Measurements from ENCODE around the gene TGFBRAP1.
"Not testable (repeated sequence)": the region's sequence is repeated elsewhere in the genome, so short reads cannot be mapped to it uniquely, and the experiment has no call there.

The TGFBRAP1 gene

DNA sequence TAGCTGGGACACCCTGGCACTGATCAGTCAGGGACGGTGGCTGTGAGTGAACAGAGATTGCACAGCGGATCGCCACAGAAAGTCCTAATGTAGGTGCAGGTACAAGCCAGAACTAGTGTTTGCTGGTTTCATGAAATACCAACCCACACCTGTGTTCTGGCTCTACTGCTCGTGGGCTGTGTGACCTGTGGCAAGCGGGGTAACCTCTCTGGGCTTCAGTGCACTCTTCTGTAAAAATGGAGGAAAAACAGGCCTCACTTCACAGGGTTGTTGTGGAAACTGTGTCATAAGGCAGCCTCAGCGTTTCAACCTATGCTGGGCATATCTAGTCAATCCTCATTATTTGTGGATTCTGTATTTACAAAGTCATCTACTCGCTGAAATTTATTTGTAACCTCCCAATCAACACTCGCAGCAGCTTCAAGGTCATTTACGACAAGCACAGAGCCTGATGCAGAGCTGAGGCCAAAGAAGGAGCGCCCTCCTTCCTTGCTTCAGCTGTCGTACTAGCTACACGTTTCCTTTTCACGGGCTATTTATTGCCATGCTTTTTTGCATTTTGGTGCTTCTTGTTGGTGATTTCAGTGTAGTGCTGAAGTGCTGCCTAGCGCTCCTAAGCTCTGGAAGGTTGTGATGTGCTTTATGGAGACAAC is 58.0 kb downstream of the TGFBRAP1 start:
- DNase-seq (ENCODE audit: low read depth) = no peak

- DNase-seq (ENCODE audit: low read depth) = no peak
These were observed 60.1 kb downstream of the TGFBRAP1 start for GRCh38 chr2:105269426-105269825.

- DNase-seq (ENCODE audit: low read depth) = no peak
These were observed 66.9 kb downstream of the TGFBRAP1 start for GRCh38 chr2:105262651-105263091.

- no peak for DNase-seq (ENCODE audit: low read depth)
These were observed 68.5 kb downstream of the TGFBRAP1 start for GRCh38 chr2:105261061-105261460.

- no peak for DNase-seq (ENCODE audit: low read depth)
These were observed 70.6 kb downstream of the TGFBRAP1 start for GRCh38 chr2:105258835-105259350.

DNA sequence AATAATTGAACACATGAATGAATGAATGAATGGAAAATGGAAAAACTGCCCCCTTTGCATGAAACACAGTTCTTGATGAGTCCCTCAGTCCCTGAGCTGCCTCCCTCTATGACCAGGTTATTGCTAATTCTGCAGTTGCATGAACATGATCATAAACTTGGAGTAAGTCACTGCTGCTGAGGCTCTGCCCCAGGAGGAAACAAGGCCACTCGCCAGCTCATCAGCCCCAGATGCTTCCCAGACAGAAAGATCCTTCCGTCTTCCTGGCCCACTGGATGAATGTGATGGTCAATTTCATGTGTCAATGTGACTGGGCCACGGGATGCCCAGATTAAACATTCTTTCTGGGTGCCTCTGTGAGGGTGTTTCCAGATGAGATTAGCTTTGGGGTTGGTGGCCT is 71.6 kb downstream of the TGFBRAP1 start:
- DNase-seq (ENCODE audit: low read depth) = no peak

DNA sequence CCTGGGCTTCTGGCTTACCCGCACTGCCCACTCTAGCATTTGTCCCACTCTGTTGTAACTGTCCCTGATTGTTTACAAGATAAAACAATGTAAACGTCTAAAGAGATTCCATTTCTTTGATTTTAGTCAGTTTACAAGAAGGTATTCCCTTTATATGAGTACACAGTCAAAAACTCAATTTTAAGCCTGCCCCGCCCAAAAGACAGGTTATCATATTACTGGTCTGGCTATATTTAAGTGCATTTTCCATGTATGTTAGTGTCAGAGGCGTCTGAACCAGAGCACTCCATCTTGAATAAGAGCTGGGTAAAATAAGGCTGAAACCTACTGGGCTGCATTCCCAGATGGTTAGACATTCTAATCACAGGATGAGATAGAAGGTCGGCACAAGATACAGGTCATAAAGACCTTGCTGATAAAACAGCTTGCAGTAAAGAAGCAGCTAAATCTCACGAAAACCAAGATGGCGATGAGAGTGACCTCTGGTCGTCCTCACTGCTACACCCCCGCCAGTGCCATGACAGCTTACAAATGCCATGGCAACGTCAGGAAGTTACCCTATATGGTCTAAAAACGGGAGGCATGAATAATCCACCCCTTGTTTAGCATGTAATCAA is 73.0 kb downstream of the TGFBRAP1 start:
- DNase-seq (ENCODE audit: low read depth) = no peak

GRCh38 chr2:105255979-105256378 is 73.6 kb downstream of the TGFBRAP1 start:
- DNase-seq (ENCODE audit: low read depth) = no peak

DNA sequence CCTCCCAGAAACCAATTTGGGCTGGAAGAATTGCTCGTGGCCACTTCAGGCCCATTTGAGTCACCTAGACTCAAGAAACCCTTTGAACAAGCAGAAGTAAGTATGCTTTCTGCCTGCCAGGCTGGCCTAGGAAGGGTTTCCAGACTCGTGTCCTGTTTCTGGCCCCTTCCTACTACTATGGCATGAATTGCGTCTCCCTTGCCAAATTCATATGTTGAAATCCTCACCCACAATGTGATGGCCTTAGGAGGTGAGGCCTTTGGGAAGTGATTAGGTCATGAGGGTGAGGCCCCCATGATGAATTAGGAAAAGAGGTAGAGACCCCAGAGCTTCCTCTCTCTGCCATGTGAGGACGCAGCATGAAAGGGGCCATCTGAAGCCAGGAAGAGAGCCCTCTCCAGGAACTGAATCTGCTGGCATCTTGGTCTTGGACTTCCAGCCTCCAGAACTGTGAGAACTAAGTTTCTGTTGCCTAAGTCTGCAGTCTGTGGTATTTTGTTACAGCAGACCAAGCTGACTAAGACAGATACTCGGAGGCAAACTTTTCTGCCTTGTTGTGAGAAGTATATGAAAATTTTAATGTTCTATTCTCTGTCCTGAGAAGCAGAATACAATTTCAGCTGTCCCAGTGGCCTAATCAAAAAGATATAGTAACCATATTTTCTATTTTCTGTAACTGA is 74.9 kb downstream of the TGFBRAP1 start:
- no peak for DNase-seq (ENCODE audit: low read depth)

- no peak for DNase-seq (ENCODE audit: low read depth)
These were observed 77.3 kb downstream of the TGFBRAP1 start for GRCh38 chr2:105252271-105252670.

DNA sequence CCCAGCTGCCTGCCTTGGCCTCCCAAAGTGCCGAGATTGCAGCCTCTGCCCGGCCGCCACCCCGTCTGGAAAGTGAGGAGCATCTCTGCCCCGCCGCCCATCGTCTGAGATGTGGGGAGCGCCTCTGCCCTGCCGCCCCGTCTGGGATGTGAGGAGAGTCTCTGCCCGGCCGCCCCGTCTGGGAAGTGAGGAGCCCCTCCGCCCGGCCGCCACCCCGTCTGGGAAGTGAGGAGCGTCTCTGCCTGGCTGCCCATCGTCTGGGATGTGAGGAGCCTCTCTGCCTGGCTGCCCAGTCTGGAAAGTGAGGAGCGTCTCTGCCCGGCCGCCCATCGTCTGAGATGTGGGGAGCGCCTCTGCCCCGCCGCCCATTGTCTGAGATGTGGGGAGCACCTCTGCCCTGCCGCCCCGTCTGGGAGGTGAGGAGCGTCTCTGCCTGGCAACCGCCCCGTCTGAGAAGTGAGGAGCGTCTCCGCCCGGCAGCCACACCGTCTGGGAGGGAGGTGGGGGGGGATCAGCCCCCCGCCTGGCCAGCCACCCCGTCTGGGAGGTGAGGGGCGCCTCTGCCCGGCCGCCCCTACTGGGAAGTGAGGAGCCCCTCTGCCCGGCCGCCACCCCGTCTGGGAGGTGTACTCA is 78.4 kb downstream of the TGFBRAP1 start:
- DNase-seq (ENCODE audit: low read depth) = not testable (repeated sequence)

- DNase-seq (ENCODE audit: low read depth) = no peak
These were observed 79.6 kb downstream of the TGFBRAP1 start for GRCh38 chr2:105249891-105250290.

DNA sequence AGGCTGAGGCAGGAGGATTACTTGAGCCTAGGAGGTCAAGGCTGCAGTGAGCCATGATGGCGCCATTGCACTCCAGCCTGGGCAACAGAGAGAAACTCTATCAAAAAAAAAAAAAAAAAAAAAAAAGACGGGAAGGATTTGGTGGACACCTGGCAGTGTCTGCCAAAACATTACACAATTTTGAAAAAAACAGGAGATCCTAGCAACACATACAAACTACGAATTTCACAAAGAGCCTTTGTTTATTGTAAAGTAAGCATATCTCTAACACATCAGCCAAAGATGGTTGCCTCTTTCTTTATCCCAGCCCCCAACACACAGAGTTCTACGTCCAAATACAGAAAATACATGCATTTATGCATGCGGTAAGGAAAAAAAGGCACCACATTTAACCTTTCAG is 80.4 kb downstream of the TGFBRAP1 start:
- DNase-seq (ENCODE audit: low read depth) = no peak

- DNase-seq (ENCODE audit: low read depth) = no peak
These were observed 81.0 kb downstream of the TGFBRAP1 start for GRCh38 chr2:105248316-105249070.

GRCh38 chr2:105244451-105244850 is 85.1 kb downstream of the TGFBRAP1 start:
- no peak for DNase-seq (ENCODE audit: low read depth)

DNA sequence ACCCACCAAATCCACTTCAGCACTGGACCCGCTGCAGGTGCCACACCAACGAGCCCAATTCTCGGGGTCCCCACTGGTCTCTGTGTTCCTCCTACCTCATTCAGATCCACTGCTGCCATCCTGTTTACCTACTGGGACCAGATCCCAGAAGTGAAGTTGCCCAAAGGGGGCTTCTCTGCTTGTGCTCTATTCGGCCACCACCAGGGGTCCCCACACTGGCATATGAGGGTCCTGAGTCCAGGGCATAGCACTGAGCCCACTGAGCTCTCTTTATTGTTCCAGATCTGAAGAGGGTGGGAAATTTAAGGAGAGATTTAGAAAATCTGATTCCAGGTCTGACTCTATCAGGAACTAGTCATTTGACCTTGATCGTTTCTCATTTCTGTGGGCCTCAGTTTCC is 85.6 kb downstream of the TGFBRAP1 start:
- DNase-seq (ENCODE audit: low read depth) = no peak

DNA sequence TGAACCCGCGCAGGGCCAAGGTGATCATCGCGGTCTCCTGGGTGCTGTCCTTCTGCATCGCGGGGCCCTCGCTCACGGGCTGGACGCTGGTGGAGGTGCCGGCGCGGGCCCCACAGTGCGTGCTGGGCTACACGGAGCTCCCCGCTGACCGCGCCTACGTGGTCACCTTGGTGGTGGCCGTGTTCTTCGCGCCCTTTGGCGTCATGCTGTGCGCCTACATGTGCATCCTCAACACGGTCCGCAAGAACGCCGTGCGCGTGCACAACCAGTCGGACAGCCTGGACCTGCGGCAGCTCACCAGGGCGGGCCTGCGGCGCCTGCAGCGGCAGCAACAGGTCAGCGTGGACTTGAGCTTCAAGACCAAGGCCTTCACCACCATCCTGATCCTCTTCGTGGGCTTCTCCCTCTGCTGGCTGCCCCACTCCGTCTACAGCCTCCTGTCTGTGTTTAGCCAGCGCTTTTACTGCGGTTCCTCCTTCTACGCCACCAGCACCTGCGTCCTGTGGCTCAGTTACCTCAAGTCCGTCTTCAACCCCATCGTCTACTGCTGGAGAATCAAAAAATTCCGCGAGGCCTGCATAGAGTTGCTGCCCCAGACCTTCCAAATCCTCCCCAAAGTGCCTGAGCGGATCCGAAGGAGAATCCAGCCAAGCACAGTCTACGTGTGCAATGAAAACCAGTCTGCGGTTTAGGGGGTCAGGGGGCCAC is 87.1 kb downstream of the TGFBRAP1 start:
- no peak for DNase-seq (ENCODE audit: low read depth)

DNA sequence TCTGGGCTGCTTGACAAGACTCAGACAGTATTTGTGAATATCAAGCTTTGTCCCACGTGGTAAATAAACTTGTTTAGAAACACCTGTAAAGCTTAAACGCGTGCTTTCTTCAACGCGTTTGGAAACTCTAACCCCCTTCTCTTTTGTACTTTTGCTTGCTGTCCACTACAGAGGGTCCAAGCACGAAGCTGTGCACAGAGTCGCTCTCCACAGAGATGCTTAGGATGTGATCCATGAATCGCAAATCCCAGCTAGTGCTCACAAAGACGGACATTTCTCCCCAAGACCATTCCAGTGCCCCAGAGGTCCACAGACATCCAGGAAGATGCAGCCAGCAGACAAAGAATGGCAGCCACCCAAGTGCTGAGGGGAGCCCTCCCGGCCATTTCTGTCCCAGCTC is 88.1 kb downstream of the TGFBRAP1 start, which contains the start of gene GPR45:
GPR45 (plus strand) TSS at position 301 of the 400 bp plus-strand sequence. CDS start 116 bp downstream, outside the sequence.
- no peak for DNase-seq (ENCODE audit: low read depth)

DNA sequence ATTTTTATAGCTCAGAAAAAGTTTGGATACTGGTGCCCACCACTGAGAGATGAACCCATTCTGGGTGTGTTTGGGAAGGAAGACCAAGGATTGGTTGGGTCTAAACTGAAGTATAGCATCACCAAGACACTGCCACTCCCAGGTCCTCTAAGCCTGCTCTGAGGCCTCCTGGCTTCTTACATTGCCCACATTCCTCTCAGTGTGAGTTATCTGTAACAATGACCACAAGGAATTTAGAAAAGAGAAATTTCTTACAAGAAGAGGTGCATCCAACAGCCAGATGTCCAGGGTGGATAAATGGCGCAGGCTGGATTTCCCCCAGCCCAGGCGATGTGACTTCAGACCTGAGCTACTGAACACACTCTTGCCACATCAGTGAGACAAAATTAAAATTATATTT is 89.6 kb downstream of the TGFBRAP1 start:
- DNase-seq (ENCODE audit: low read depth) = no peak

GRCh38 chr2:105238664-105239240 is 90.8 kb downstream of the TGFBRAP1 start:
- no peak for DNase-seq (ENCODE audit: low read depth)

Data from activated T-cell treated with anti-CD3 and anti-CD28 coated beads for 24 hours (primary cell).